Stimulated activated CD8-positive, alpha-beta memory T cell treated with anti-CD3 and anti-CD28 coated beads, Interleukin-7, amount 100 ng/mL, for 4 hours (primary cell): ENCODE data around the gene CDKN3.
"Not testable (repeated sequence)": the region's sequence is repeated elsewhere in the genome, so short reads cannot be mapped to it uniquely, and the experiment has no call there.

ENCODE experiments used
- DNase-seq, 2 donors: peaks; one replicate each; pipeline ENCODE4 v3.0.0-alpha.2; 2020; ENCODE audit warnings: low read depth in 2 of 2

Gene CDKN3

DNA sequence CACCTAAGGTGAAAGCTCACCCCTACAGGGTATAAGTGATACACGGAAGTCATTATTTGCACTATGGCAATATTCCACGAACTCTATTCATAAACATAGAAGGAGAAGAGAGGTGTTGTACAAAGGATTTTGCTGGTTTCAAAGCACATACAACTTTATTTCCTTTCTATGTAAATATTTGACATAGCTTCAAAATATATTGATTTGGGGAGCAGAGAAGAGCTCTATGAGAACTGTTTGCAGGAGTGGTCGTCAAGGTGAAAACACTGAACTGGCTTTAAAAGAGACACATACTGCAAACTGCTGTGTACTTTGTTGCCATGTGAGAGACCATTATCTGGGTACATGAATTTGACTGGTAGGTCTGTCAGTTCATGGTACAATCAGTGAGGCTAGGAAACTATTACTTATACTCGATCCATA, 27.7 kb downstream of the CDKN3 start:
- DNase-seq, result no peak

DNA sequence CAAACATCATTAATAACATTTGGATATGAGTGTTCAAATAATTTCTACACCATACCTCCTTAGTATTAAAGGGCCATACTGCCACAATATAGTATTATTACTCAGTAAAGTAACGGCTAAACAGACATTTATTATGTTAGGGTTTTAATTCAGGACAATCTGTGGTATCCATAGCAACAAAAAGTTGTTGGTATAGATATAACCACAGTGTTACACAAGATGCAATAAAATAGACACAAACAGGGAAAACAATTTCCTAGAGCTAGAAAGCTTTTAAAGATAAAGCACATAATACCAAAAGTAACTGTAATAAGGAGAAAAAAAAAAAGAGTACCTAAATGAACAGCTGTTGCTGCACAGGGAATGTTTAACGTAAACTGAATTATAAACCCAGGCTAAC, 28.3 kb downstream of the CDKN3 start:
- DNase-seq, result no peak

- no peak for DNase-seq
Observed at GRCh38 chr14:54425537-54426274, 28.9 kb downstream of the CDKN3 start.

DNA sequence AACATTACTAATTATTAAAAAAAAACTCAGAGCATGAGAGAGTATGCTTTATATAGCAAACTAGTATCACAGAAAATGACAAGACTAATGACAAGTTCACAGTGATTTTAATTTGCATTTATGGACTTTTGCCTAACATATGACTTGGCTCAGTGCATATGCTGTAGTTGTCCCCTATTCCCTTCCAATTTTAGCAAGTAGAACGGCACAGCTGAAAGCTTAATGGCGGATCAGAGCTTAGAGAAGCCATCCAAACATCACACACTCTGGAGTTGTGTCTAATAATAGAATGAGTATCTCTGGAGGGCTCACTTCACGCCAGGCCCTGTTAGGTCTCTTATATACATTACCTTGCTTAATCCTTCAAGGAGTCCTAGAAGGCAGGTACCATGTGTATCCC, 31.1 kb downstream of the CDKN3 start:
- DNase-seq, result no peak

- DNase-seq, result no peak
Observed at GRCh38 chr14:54428527-54428926, 31.7 kb downstream of the CDKN3 start.

DNA sequence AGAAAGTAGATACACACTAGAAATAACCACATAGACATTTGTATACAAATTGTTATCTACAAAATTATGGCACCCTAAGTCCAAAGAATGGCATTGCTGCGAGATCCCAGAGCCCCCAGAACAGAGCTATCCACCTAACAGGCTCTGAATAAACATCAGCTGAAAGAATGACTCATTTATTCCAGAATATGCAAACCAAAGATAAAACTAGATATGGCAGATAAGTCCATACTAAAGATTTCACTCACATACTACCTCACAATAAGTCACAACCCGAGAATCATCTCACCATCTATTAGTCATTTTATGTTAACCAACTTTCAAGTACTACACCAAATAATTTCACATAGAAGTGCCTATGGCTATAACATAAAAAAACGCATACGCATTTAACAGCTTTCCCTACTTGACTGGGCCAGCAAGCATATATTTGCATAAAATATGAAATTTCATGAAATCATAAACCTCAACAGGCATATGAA, 38.7 kb downstream of the CDKN3 start:
- DNase-seq, result no peak

- DNase-seq, result not testable (repeated sequence)
Observed at GRCh38 chr14:54437954-54438353, 41.1 kb downstream of the CDKN3 start.

DNA sequence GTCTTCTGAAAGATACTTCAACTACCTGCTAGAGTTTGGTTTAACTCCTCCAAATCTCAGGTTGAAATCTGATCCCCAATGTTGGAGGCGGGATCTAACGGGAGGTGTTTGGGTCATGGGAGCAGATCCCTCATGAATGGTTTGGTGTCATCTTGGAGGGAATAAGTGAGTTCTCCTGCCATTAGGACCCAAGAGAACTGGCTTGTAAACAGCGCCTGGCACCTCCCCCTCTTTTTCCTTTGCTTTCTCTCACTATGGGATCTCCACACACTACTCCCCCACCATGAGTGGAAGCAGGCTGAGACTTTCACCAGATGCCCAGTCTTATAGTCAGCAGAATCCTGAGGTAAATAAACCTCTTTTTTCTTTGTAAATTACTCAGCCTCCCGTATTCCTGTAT, 41.9 kb downstream of the CDKN3 start:
- no peak for DNase-seq

GRCh38 chr14:54440037-54440436, 43.2 kb downstream of the CDKN3 start:
- no peak for DNase-seq

DNA sequence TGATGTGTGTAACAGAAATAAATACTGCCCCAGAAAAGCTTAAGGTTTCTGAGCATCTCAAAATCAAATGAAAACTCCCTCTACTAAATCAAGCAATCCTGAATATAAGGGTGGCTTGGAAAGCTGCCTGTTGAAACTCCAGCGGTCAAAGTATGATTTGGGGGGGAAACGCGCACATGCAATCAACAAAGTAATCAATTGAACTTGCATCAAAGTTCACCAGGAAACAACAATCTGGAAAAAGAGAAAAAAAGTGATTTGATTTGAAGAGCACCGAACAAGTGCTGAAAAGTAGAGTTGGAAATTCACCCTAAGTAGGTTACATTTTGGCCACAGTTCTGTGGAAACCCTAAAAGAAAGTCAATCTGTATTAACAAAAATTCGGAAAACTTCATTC, 43.7 kb downstream of the CDKN3 start:
- DNase-seq, result no peak

DNA sequence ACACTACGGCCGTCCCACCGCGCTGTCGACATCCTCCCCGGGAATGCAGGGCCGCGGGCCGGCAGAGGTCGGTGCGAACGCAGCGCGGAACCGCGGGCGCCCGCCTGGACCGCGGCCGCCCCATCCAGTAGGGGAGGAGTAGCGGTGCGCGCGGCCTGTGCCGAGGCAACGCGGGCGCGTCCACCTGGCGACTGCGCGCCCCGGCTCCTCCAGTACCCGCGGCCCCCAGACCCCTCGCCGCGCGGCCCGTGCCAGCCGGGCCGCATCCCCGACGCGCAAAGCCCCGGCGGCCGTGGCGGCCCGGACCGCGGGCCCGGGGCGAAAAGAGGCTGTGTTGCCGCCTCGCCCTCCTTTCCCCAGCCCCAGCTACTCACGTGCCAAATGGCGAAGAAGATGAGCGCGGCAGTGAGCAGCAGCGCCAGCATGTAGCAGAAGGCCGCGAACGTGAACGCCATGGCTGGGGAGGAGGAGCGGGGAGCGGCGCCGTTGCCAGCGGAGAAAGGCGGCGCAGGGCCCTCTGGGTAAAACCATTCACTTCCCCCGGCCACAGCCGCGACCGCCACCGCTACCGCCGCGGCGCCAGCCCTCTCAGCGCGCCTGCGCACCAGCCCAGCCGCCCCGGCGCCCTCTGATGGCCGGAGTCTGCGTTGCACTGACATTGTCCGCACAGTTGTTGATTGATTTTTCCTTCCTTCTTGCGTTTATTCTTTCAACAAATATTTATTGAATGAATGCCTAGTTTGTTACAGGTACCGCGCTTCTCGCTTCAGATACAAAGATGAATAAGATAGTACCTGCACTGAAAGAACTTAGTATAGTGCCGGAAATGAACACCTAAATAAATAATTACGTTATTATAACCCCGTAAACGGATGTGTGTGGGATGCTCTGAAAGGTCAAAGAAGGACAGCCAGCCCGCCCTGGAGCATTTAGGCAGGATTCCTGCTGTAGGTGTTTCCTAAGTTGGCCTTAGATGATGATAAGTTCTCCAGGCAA, 44.4 kb downstream of the CDKN3 start, which contains the start of gene CNIH1:
Gene CNIH1, minus strand, starts transcription at position 502 of the 996 bp plus-strand sequence. Its CDS starts 47 bp downstream, at position 455.
- peak; percentile 80 to 89 for DNase-seq

DNA sequence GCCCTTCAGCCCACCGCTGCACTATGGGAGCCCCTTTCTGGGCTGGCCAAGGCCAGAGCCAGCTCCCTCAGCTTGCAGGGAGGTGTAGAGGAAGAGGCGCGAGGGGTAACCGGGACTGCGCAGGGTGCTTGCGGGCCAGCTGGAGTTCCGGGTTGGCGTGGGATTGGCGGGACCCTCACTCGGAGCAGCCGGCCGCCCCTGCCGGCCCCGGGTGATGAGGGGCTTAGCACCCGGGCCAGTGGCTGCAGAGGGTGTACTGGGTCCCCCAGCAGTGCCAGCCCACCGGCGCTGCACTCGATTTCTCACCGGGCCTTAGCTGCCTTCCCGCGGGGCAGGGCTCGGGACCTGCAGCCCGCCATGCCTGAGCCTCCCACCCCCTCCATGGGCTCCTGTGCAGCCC, 46.2 kb downstream of the CDKN3 start:
- DNase-seq, result not testable (repeated sequence)

DNA sequence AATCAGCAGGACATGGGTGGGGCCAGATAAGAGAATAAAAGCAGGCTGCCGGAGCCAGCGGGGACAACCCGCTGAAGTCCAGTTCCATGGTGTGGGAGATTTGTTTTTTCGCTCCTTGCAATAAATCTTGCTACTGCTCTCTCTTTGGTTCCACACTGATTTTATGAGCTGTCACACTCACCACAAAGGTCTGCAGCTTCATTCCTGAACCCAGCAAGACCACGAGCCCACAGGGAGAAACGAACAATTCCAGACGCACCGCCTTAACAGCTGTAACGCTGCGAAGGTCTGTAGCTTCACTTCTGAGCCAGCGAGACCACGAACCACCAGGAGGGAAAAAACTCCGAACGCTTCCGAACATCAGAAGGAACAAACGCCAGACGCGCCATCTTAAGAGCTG, 47.2 kb downstream of the CDKN3 start:
- DNase-seq, result no peak

DNA sequence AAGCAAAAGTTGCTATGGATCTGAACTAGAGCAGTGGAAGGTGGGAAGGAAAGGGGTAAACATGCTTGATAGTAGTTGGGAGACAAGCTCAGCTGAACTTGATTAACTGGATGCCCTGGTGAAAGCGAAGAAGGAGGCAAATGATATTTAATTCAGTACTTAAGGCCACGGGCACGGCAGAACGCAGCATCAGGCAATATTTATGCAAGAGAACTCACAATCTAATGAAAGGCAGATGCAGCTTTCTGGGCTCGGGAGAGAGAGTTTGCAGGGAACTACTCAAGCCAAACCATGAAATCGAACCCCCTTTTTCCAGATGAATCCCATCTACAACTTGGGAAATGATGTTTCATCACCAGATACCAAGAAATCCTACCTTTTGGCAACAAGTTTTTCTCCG, 47.9 kb downstream of the CDKN3 start:
- DNase-seq, result no peak

- DNase-seq, result no peak
Observed at GRCh38 chr14:54446161-54446693, 49.4 kb downstream of the CDKN3 start.

GRCh38 chr14:54447231-54447692, 50.5 kb downstream of the CDKN3 start:
- no peak for DNase-seq

- DNase-seq, result no peak
Observed at GRCh38 chr14:54450535-54450934, 53.7 kb downstream of the CDKN3 start.

DNA sequence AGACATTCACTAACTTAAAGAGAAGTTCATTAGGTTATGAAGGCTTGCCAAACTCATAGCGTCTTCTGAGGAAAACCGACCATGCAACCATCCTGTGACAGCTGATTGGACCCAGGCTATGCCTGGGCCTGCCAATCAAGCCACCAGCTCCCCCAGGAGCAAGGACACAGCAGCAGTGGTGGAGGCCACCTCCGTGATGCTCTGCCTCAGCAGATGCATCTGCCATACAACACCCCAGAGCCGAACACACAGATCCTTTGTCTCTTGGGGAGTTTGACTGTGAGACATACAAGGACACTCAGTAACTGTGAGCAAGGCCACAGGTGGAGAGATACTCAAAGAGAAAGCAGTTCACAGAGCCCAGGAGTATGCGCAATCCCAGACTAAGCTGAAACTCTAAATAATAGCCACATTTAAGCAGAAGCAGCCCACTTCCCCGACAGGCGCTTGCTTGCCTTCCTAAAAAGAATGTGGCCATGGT, 54.4 kb downstream of the CDKN3 start:
- no peak for DNase-seq

DNA sequence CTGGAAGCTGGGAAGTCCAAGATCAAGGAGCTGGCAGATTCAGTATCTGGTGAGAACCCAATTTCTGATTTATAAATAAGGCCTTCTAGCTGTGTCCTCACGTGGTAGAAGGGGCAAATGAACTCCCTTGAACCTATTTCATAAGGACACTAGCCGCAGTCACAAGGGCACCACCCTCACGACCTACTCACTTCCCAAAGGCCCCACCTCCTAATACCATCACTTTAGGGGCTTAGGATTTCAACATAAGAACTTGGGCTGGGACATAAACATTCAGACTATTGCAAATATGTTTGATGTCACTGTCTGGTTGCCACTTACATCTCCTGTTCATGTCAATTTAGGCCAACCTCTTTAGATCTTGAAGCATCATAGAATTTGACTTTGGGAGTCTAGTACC, 55.2 kb downstream of the CDKN3 start:
- no peak for DNase-seq

DNA sequence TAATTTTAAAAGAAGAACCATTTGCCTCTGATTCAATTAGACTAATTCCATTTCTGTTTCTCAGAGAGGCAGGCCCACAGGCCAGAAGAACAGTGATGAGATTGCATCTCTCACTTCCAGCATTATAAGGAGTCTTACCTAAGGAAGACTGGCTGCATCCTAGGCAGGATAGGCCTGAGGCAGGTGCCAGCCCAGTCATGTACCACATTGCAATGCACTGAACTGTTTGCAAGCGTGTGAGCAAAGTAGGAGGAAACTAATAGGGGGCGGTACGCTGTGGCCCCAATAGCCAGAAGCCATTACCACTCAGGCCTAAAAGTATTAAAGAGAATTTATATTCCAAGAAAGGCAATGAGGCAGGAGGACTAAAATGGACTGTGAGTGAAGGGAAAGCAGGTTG, 56.4 kb downstream of the CDKN3 start:
- DNase-seq, result no peak

DNA sequence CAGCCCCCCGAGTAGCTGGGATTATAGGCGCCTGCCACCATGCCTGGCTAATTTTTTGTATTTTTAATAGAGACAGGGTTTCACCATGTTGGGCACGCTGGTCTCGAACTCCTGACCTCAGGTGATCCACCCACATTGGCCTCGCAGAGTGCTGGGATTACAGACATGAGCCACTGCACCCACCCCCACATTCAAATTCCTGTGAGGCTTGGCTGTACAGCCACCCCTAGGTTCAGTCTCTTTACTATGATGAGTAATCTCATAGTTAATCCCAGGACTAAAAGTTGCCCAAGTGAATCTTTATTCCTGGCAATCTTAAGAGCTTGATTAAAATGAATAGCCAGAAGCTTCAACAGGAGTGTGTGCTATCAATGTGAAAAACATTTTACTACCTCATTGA, 57.2 kb downstream of the CDKN3 start:
- DNase-seq, result not testable (repeated sequence)

GRCh38 chr14:54455363-54455762, 58.6 kb downstream of the CDKN3 start:
- DNase-seq, result no peak
